Calu3 (cell line): ENCODE results near the gene MMP23B. TPM values are rescaled to one million over a fixed set of nuclear protein-coding genes. Genes with fewer than 3 reads are reported as not detected.

Experiments used
- BruUV-seq: library from RNA; stranded (reverse); fragments of 400-500 nt; replicated peaks from 2 replicates; lab custom pipeline; 2021; lab: Mats Ljungman, UMichigan
- CTCF ChIA-PET: fragments of 300-600 bp; sonication (Branson Sonifier 250); formaldehyde crosslinking; loops from one replicate; lab custom pipeline; 2022; ENCODE audit warnings: antibody characterized with exemption; lab: Charles Lee
- DNase-seq: peaks from one replicate; pipeline ENCODE4 v3.0.0; 2022
- H3K27ac Mint-ChIP-seq: one replicate; pipeline ENCODE4 v1.8.0; 2022; ENCODE audit warnings: mixed read lengths; ENCODE audit not compliant: unreplicated experiment
- H3K27me3 Mint-ChIP-seq: one replicate; pipeline ENCODE4 v1.8.0; 2022; ENCODE audit warnings: mixed read lengths; ENCODE audit not compliant: unreplicated experiment
- H3K36me3 Mint-ChIP-seq: one replicate; pipeline ENCODE4 v1.8.0; 2022; ENCODE audit warnings: mild to moderate bottlenecking, moderate library complexity, mixed read lengths; ENCODE audit not compliant: insufficient read depth, unreplicated experiment
- H3K4me1 Mint-ChIP-seq: one replicate; pipeline ENCODE4 v1.8.0; 2022; ENCODE audit warnings: mild to moderate bottlenecking, low read depth, mixed read lengths; ENCODE audit not compliant: unreplicated experiment
- H3K4me3 Mint-ChIP-seq: one replicate; pipeline ENCODE4 v1.8.0; 2022; ENCODE audit warnings: mild to moderate bottlenecking, low read depth, moderate library complexity, mixed read lengths; ENCODE audit not compliant: unreplicated experiment
- H3K9me3 Mint-ChIP-seq: one replicate; pipeline ENCODE4 v1.8.0; 2022; ENCODE audit warnings: low read depth, mixed read lengths; ENCODE audit not compliant: unreplicated experiment
- CTCF ChIP-seq: fragments of 200-600 bp; IDR thresholded peaks from one replicate; pipeline ENCODE4 v1.8.0; 2022; ENCODE audit warnings: antibody characterized with exemption; ENCODE audit not compliant: unreplicated experiment
- intact Hi-C: fragments of 100-400 bp; cut with micrococcal nuclease; formaldehyde crosslinking; loops from one replicate; pipeline ENCODE4 v1.10.0; 2022; ENCODE audit not compliant: unreplicated experiment
- total RNA-seq: library from RNA; stranded (reverse); gene quantifications from 2 replicates; pipeline ENCODE4 v1.2.3, GENCODE V29; 2022

MMP23B gene
- total RNA-seq, 1 experiment from 2014 or later: 1.9 TPM

GRCh38 chr1:1665815-1666251 is 33.9 kb downstream of the MMP23B start:
- H3K9me3 Mint-ChIP-seq: no peaks in the 10 kb centered on the region
- DNase-seq: peak; percentile 3
- BruUV-seq: no TSS peak
- TF ChIP-seq CTCF: no peak
- intact Hi-C loops: no loop called here
- no peak overlapping the region for H3K27ac Mint-ChIP-seq
- H3K4me3 Mint-ChIP-seq: no peak overlapping the region
- peaks cover 12% of the 10 kb centered on the region for H3K36me3 Mint-ChIP-seq
- no peaks in the 10 kb centered on the region for H3K4me1 Mint-ChIP-seq
- no peaks in the 10 kb centered on the region for H3K27me3 Mint-ChIP-seq
- CTCF ChIA-PET: no interaction called here

GRCh38 chr1:1666526-1666925 is 34.6 kb downstream of the MMP23B start:
- H3K36me3 Mint-ChIP-seq: peaks cover 19% of the 10 kb centered on the region
- intact Hi-C loops: no loop called here
- DNase-seq: no peak
- H3K4me1 Mint-ChIP-seq: no peaks in the 10 kb centered on the region
- H3K4me3 Mint-ChIP-seq: no peak overlapping the region
- CTCF ChIA-PET: no interaction called here
- no peak for TF ChIP-seq CTCF
- no peaks in the 10 kb centered on the region for H3K9me3 Mint-ChIP-seq
- no TSS peak for BruUV-seq
- H3K27ac Mint-ChIP-seq: no peak overlapping the region
- H3K27me3 Mint-ChIP-seq: no peaks in the 10 kb centered on the region

GRCh38 chr1:1669468-1670440 is 37.8 kb downstream of the MMP23B start:
- DNase-seq: no peak
- Mint-ChIP-seq H3K27ac (no peak overlapping the region), H3K4me1 (no peaks in the 10 kb centered on the region), H3K36me3 (peaks cover 23% of the 10 kb centered on the region), H3K9me3 (no peaks in the 10 kb centered on the region), H3K4me3 (no peak overlapping the region), H3K27me3 (no peaks in the 10 kb centered on the region)
- intact Hi-C loops: no loop called here
- CTCF ChIA-PET: interaction anchor here (0.7 kb wide), 1 partner anchor 249 kb away, joined by 3 read pairs; no protein-coding TSS in a partner anchor
- no TSS peak for BruUV-seq
- TF ChIP-seq CTCF: no peak

GRCh38 chr1:1670866-1671265 is 38.9 kb downstream of the MMP23B start:
- CTCF ChIA-PET: no interaction called here
- Mint-ChIP-seq H3K4me3 (no peak overlapping the region), H3K27me3 (no peaks in the 10 kb centered on the region), H3K4me1 (no peaks in the 10 kb centered on the region), H3K9me3 (no peaks in the 10 kb centered on the region), H3K36me3 (peaks cover 22% of the 10 kb centered on the region), H3K27ac (no peak overlapping the region)
- no TSS peak for BruUV-seq
- no peak for DNase-seq
- intact Hi-C loops: no loop called here
- TF ChIP-seq CTCF: no peak
